Hepatocyte (in vitro differentiated cells): ENCODE measurements around the gene ARFGAP1. TPM values are rescaled to one million over a fixed set of nuclear protein-coding genes. Genes with fewer than 3 reads are reported as not detected.
"Not testable (repeated sequence)": the region's sequence is repeated elsewhere in the genome, so short reads cannot be mapped to it uniquely, and the experiment has no call there.

Experiments
- DNase-seq: peaks from one replicate; pipeline ENCODE4 v3.0.0-alpha.2; 2016; ENCODE audit warnings: low spot score
- H2AFZ ChIP-seq: fragments of 200-600 bp; sonication (generic); 2 replicates; pipeline ENCODE4 v1.6.0; 2016; ENCODE audit warnings: antibody characterized with exemption, mild to moderate bottlenecking
- H3K27ac ChIP-seq: fragments of 200-600 bp; sonication (generic); 2 replicates; pipeline ENCODE4 v1.5.1; 2016; ENCODE audit warnings: mild to moderate bottlenecking
- H3K27me3 ChIP-seq: fragments of 200-600 bp; sonication (generic); 2 replicates; pipeline ENCODE4 v1.6.1; 2016
- H3K36me3 ChIP-seq: fragments of 200-600 bp; sonication (generic); replicated peaks from 2 replicates; pipeline ENCODE4 v1.5.1; 2016; ENCODE audit warnings: low read depth; ENCODE audit not compliant: insufficient read depth
- H3K4me1 ChIP-seq: fragments of 200-600 bp; sonication (generic); 2 replicates; pipeline ENCODE4 v1.5.1; 2016; ENCODE audit warnings: mild to moderate bottlenecking, moderate library complexity; ENCODE audit not compliant: insufficient read depth
- H3K4me2 ChIP-seq: fragments of 200-600 bp; sonication (generic); 2 replicates; pipeline ENCODE4 v1.6.0; 2016
- H3K4me3 ChIP-seq: fragments of 200-600 bp; sonication (generic); 2 replicates; pipeline ENCODE4 v1.5.1; 2016; ENCODE audit warnings: mild to moderate bottlenecking
- H3K79me2 ChIP-seq: fragments of 200-600 bp; sonication (generic); 2 replicates; pipeline ENCODE4 v1.6.0; 2017; ENCODE audit warnings: mild to moderate bottlenecking
- H3K9me2 ChIP-seq: fragments of 200-600 bp; sonication (generic); replicated peaks from 2 replicates; pipeline ENCODE4 v1.6.0; 2017; ENCODE audit warnings: mild to moderate bottlenecking; ENCODE audit not compliant: insufficient read depth
- H3K9me3 ChIP-seq: fragments of 200-600 bp; sonication (generic); 2 replicates; pipeline ENCODE4 v1.5.1; 2016; ENCODE audit warnings: low read depth, mild to moderate bottlenecking
- H4K20me1 ChIP-seq: fragments of 200-600 bp; sonication (generic); 2 replicates; pipeline ENCODE4 v1.6.0; 2016; ENCODE audit warnings: mild to moderate bottlenecking; ENCODE audit not compliant: insufficient read depth, poor library complexity, severe bottlenecking
- CTCF ChIP-seq: fragments of 200-600 bp; sonication (generic); IDR thresholded peaks from 2 replicates; pipeline ENCODE4 v1.5.1; 2016; ENCODE audit warnings: antibody characterized with exemption, mild to moderate bottlenecking; ENCODE audit not compliant: poor library complexity
- EZH2 ChIP-seq: fragments of 200-600 bp; sonication (generic); IDR thresholded peaks from 2 replicates; pipeline ENCODE4 v1.6.1; 2016; ENCODE audit warnings: antibody characterized with exemption, mild to moderate bottlenecking, borderline replicate concordance
- EZH2phosphoT487 ChIP-seq: fragments of 200-600 bp; sonication (generic); IDR thresholded peaks from one replicate; pipeline ENCODE4 v1.6.1; 2018; ENCODE audit warnings: antibody characterized with exemption, mild to moderate bottlenecking, low read depth, moderate library complexity; ENCODE audit not compliant: unreplicated experiment, severe bottlenecking
- WGBS: methylation state at CpG from one replicate; pipeline ENCODE4 v1.1.6; 2016; ENCODE audit warnings: low lambda C conversion rate; ENCODE audit errors: missing lambda C conversion rate; 5-methylcytosine and 5-hydroxymethylcytosine counted together
- polyA plus RNA-seq: library from polyadenylated mRNA; unstranded; fragments of >200 nt; fragmentation: Nextera tagmentation; extraction: Ambion mirVana; gene quantifications from 2 replicates; pipeline ENCODE4 v1.2.1, GENCODE V29; 2016
- total RNA-seq: library from RNA; depleted of rRNA; stranded (reverse); fragments of >200 nt; gene quantifications from 2 replicates; pipeline ENCODE4 v1.2.3, GENCODE V29; 2014

ARFGAP1 gene
- total and polyA plus RNA-seq, 2 experiments from 2014 or later: 78.2 to 99.0 TPM

GRCh38 chr20:63249891-63250290, 22.7 kb upstream of the ARFGAP1 start:
- TF ChIP-seq EZH2 (no peak), EZH2phosphoT487 (no peak), CTCF (no peak)

GRCh38 chr20:63251350-63251749, 21.3 kb upstream of the ARFGAP1 start:
- H3K4me2 ChIP-seq, H3K27ac ChIP-seq, H4K20me1 ChIP-seq, DNase-seq, H3K9me2 ChIP-seq, H3K79me2 ChIP-seq, H2AFZ ChIP-seq, H3K36me3 ChIP-seq, H3K9me3 ChIP-seq, H3K4me3 ChIP-seq: not testable (repeated sequence)
- peak; percentile 9 for TF ChIP-seq CTCF
- WGBS: 61% methylated on average over 14 of the region's 14 CpGs
- Histone ChIP-seq H3K27me3 (peaks cover 27% of the 10 kb centered on the region), H3K4me1 (peaks cover 20% of the 10 kb centered on the region)

More at GRCh38 chr20:63249891-63250290, 22.7 kb upstream of the ARFGAP1 start:
- Histone ChIP-seq H3K4me1 (peaks cover 9% of the 10 kb centered on the region), H3K36me3 (no peaks in the 10 kb centered on the region), H4K20me1 (no peaks in the 10 kb centered on the region), H3K4me2 (no peak overlapping the region), H3K9me3 (no peaks in the 10 kb centered on the region), H3K4me3 (no peak overlapping the region), H3K9me2 (no peaks in the 10 kb centered on the region), H3K27me3 (peaks cover 17% of the 10 kb centered on the region), H3K79me2 (no peaks in the 10 kb centered on the region), H2AFZ (no peak overlapping the region), H3K27ac (no peak overlapping the region)
- no peak for DNase-seq
- 89% methylated on average over 15 of the region's 15 CpGs for WGBS

GRCh38 chr20:63252284-63252711, 20.3 kb upstream of the ARFGAP1 start:
- DNase-seq: no peak
- Histone ChIP-seq H3K4me2 (peak overlapping the region; percentile 86), H3K27ac (no peak overlapping the region), H3K27me3 (peaks cover 27% of the 10 kb centered on the region), H3K4me1 (peaks cover 20% of the 10 kb centered on the region), H3K36me3 (no peaks in the 10 kb centered on the region), H3K9me3 (no peaks in the 10 kb centered on the region), H3K9me2 (no peaks in the 10 kb centered on the region), H3K79me2 (no peaks in the 10 kb centered on the region), H4K20me1 (no peaks in the 10 kb centered on the region), H2AFZ (no peak overlapping the region), H3K4me3 (no peak overlapping the region)
- TF ChIP-seq EZH2 (no peak), CTCF (no peak), EZH2phosphoT487 (no peak)
- 84% methylated on average over 8 of the region's 8 CpGs for WGBS

GRCh38 chr20:63253065-63253437, 19.6 kb upstream of the ARFGAP1 start:
- Histone ChIP-seq H3K4me1 (peaks cover 23% of the 10 kb centered on the region), H3K36me3 (no peaks in the 10 kb centered on the region), H3K4me2 (peak overlapping the region; percentile 86), H3K4me3 (peak overlapping the region; percentile 29), H3K9me3 (no peaks in the 10 kb centered on the region), H3K27ac (no peak overlapping the region), H2AFZ (peak overlapping the region; percentile 49), H4K20me1 (no peaks in the 10 kb centered on the region), H3K79me2 (no peaks in the 10 kb centered on the region), H3K27me3 (peaks cover 27% of the 10 kb centered on the region), H3K9me2 (no peaks in the 10 kb centered on the region)
- 26% methylated on average over 13 of the region's 16 CpGs for WGBS
- DNase-seq: no peak
- TF ChIP-seq CTCF (no peak), EZH2 (no peak)
